ENCODE measurements around the gene COPS9.

Gene COPS9

DNA sequence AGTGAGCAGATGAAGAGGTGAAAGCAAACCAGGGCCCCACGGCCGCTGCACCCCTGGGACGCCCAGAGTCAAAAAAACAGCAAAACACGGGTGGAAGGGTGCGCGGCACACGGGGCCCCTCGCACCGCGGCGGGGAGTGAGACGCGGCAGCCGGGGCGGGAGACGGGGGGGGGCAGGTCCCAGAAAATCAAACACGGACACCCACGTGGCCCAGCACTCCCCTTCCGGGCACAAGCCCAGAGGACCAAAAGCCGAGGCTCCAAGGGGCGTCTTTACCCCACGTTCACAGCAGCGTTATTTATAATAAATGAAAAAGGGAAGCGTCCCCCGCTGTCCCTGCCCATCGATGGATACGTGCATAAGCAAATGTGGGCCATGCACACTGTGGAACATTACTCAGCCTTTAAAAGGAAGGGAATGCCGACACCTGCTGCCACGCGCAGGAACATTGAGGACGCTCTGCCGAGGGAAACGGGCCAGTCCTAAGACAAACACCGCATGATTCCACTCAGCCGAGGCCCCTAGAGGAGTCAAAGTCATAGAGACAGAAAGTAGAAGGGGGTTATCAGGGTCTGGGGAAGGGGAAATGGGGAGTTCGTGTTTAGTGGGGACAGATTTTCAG, 677 bp upstream of the COPS9 start:
- TF ChIP-seq POLR2AphosphoS5 (IDR thresholded peaks at IDR 0.05; ENCODE audit: low read depth, low read length): no peak
- TF ChIP-seq TAF1 (IDR thresholded peaks at IDR 0.05; ENCODE audit: borderline replicate concordance, insufficient read depth, low read length): no peak
- no peak for TF ChIP-seq FOXP2 (optimal IDR thresholded peaks at IDR 0.05; ENCODE audit: borderline replicate concordance, extremely low read depth, extremely low read length, insufficient read depth)
- TF ChIP-seq REST (IDR thresholded peaks at IDR 0.05; ENCODE audit: insufficient read depth in 1 of 2, low read depth in 2 of 2, low read length in 2 of 2): no peak
- no peak for TF ChIP-seq SIN3A (IDR thresholded peaks at IDR 0.05; ENCODE audit: borderline replicate concordance, insufficient read depth, low read length)

DNA sequence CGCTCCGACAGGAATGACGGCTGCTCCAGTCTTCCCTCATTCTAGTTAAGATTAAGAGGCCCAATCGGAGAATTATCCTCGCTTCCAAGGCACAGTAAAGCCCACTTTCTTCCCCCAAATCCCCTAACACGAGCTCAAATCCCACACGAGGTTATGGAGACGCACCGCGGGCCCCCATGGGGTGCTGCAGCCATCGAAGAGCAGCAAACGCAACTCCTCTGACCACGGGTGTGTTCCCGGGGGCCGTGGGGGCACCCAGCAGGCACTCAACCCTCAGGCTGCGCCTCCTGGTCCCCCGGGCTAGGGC, 446 bp downstream of the COPS9 start:
- no peak for TF ChIP-seq REST (IDR thresholded peaks at IDR 0.05; ENCODE audit: insufficient read depth in 1 of 2, low read depth in 2 of 2, low read length in 2 of 2)

DNA sequence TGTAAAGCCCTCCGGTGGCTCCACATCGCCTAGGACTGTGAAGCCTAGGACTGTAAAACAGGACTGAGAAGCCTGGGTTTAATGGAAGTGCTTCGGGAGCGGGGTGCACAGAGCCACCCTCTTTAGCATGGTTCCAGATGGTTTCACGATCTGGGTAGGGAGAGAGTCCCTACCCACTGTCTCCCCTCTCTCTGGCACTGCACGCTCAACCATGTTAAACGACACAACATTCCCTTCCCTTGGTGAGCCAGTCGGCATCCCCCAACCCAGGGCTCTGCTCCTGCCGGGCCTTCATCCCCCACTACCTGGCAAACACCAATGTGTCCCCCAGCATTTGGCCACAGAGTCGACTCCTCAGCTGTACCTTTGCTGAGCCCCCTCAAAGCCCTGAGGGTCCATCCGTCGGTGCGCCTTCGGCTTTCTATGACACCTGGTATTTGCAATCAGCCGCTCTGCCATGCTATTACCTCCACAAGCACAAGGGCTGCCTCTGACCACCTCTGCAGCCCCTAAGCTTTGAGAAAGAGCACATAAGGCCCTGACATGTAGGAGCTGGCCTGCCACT, 1.1 kb downstream of the COPS9 start:
- TF ChIP-seq POLR2AphosphoS5 (IDR thresholded peaks at IDR 0.05; ENCODE audit: low read depth, low read length): no peak
- no peak for TF ChIP-seq REST (IDR thresholded peaks at IDR 0.05; ENCODE audit: insufficient read depth in 1 of 2, low read depth in 2 of 2, low read length in 2 of 2)

DNA sequence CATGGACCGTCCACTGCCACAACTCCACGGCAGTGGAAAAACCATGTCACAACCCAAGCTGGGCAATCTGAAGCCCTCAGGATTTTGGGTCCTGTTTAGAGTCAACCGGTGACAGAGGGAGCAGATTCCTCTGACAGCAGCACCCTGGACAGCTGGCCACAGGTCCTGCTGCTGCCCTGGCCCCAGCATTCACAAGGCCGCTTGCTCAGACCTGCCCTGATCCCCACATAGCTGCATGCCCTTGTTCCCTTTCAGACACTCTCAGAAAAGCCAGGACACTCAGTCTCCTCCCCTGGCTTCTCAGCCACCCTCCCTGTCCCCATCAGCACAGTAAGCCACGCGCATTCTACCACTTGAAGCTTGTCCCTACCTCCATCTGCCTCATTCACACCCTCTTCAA, 1.6 kb downstream of the COPS9 start:
- no peak for TF ChIP-seq FOXP2 (optimal IDR thresholded peaks at IDR 0.05; ENCODE audit: borderline replicate concordance, extremely low read depth, extremely low read length, insufficient read depth)
- no peak for TF ChIP-seq TAF1 (IDR thresholded peaks at IDR 0.05; ENCODE audit: borderline replicate concordance, insufficient read depth, low read length)
- TF ChIP-seq REST (IDR thresholded peaks at IDR 0.05; ENCODE audit: insufficient read depth in 1 of 2, low read depth in 2 of 2, low read length in 2 of 2): no peak
- TF ChIP-seq SIN3A (IDR thresholded peaks at IDR 0.05; ENCODE audit: borderline replicate concordance, insufficient read depth, low read length): no peak

GRCh38 chr2:240133401-240133800, 2.7 kb downstream of the COPS9 start:
- TF ChIP-seq REST (IDR thresholded peaks at IDR 0.05; ENCODE audit: insufficient read depth in 1 of 2, low read depth in 2 of 2, low read length in 2 of 2) (no peak), TAF1 (IDR thresholded peaks at IDR 0.05; ENCODE audit: borderline replicate concordance, insufficient read depth, low read length) (no peak), POLR2AphosphoS5 (IDR thresholded peaks at IDR 0.05; ENCODE audit: low read depth, low read length) (no peak), SIN3A (IDR thresholded peaks at IDR 0.05; ENCODE audit: borderline replicate concordance, insufficient read depth, low read length) (no peak), FOXP2 (optimal IDR thresholded peaks at IDR 0.05; ENCODE audit: borderline replicate concordance, extremely low read depth, extremely low read length, insufficient read depth) (no peak)
